Thyroid gland (tissue), 4 donors: Measurements from ENCODE around the gene ZNF814.

Experiments used
- CTCF ChIP-seq, 6 experiments: fragments of 200-600 bp in 3 of 6; fragments of 450-650 bp in 3 of 6; sonication (generic) in 3 of 6; IDR thresholded peaks; one replicate each; pipeline ENCODE4 v1.5.1; 2016 to 2019; ENCODE audit warnings: antibody characterized with exemption in 6 of 6, mild to moderate bottlenecking in 2 of 6, inconsistent platforms in 1 of 6, moderate library complexity in 1 of 6
- POLR2A ChIP-seq, 2 donors: fragments of 450-650 bp; IDR thresholded peaks; one replicate each; pipeline ENCODE4 v1.6.1; 2017; ENCODE audit warnings: antibody characterized with exemption in 2 of 2, mild to moderate bottlenecking in 2 of 2, moderate library complexity in 1 of 2

- TF ChIP-seq CTCF (IDR thresholded peaks at IDR 0.05) = no peak
- TF ChIP-seq POLR2A (IDR thresholded peaks at IDR 0.05) = no peak
Measured at GRCh38 chr19:57829316-57829715, 59.5 kb downstream of the ZNF814 start.
